ENCODE data around the gene HOXB6. TPM values are rescaled to one million over a fixed set of nuclear protein-coding genes. Genes with fewer than 3 reads are reported as not detected.

The HOXB6 gene
- total and polyA plus RNA-seq, 5 donors from 2014 or later, result not detected

DNA sequence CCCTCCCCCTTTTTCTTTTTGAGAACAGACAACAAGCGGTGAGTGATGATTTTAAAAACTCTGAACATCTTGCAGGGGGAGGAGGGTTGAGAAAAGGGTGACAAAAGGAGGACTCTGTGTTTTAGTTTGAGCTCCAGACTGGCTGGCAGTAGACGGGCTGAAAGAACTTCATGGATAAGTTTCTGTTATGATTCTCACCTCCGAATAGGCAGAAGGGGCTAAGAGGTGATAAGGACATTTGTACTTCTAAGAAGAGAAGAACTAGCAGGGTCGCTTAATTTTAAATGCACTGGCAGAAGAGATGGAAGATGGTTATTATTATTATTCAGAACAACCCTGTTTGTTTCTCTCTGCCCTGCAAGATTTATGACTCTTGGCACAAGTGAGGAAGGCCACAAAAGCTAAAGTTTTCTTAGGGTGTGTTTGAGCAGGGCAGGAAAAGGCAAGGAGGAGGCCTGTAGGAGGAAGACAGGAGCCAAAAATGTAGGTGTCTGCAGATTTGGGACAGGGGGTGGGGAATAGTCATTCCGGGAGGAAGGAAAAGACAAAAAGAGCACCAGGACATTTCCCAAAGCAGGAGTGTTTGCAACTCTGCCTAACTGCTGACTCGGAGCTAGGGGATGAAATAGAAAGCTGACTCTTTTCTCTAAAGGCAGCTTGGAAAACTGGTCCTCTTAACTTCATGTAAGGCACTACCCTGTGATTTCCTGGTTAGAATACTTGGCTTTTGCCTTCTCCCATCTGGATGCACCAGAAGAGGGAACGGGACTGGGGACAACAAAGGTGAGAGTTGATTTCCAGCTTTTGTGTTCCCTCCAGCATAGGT lies 48.0 kb downstream of the HOXB6 start:
- H3K27me3 ChIP-seq (ENCODE audit: control insufficient read depth, insufficient read depth, low read length), result no peaks in the 10 kb centered on the region
- H3K4me1 ChIP-seq (ENCODE audit: control insufficient read depth, insufficient read depth, low read length, poor library complexity, severe bottlenecking), result peaks cover 2% of the 10 kb centered on the region
- peaks cover 24% of the 10 kb centered on the region for H3K27me3 Mint-ChIP-seq
- peaks cover 0 to 10% (median 7%) of the 10 kb centered on the region in 4 donors for H3K4me1 Mint-ChIP-seq
- H3K4me3 Mint-ChIP-seq, result no peak overlapping the region
- H3K27ac Mint-ChIP-seq, result no peak overlapping the region
- no peaks in the 10 kb centered on the region for H3K9me3 Mint-ChIP-seq
- no peaks in the 10 kb centered on the region for H3K9me3 ChIP-seq (ENCODE audit: control insufficient read depth in 2 of 2, low read length in 2 of 2)
- no peaks in the 10 kb centered on the region for H3K36me3 ChIP-seq (ENCODE audit: control insufficient read depth, insufficient read depth, low read length)
- H3K36me3 Mint-ChIP-seq, result peaks cover 4% of the 10 kb centered on the region
- no peak overlapping the region for H3K4me3 ChIP-seq (ENCODE audit: low read depth, low read length)
- no peak overlapping the region for H3K27ac ChIP-seq (ENCODE audit: insufficient read depth, low read length, poor library complexity, severe bottlenecking)
- DNase-seq (no peak), ATAC-seq (ENCODE audit: low read depth in 2 of 2) (no peak)

DNA sequence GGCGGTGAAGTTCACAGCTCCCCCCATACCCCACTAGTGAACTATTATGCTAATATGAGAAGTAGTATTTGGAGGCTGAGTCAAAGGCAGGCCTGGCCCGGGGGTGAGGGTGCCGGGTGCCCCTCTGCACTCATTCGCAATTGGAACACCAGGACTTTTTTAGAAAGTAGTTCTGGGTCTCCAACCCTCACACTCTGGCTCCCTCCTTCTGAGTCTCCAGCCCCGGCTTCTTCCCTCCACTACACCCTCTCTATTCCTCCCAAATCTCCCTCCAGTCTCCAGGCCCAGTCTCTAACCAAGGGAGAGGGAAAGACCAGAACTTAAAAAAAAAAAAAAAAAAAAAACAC lies 48.6 kb downstream of the HOXB6 start:
- H3K4me3 Mint-ChIP-seq, result no peak overlapping the region
- H3K27ac Mint-ChIP-seq, result no peak overlapping the region
- no peak for ATAC-seq (ENCODE audit: low read depth in 2 of 2)

DNA sequence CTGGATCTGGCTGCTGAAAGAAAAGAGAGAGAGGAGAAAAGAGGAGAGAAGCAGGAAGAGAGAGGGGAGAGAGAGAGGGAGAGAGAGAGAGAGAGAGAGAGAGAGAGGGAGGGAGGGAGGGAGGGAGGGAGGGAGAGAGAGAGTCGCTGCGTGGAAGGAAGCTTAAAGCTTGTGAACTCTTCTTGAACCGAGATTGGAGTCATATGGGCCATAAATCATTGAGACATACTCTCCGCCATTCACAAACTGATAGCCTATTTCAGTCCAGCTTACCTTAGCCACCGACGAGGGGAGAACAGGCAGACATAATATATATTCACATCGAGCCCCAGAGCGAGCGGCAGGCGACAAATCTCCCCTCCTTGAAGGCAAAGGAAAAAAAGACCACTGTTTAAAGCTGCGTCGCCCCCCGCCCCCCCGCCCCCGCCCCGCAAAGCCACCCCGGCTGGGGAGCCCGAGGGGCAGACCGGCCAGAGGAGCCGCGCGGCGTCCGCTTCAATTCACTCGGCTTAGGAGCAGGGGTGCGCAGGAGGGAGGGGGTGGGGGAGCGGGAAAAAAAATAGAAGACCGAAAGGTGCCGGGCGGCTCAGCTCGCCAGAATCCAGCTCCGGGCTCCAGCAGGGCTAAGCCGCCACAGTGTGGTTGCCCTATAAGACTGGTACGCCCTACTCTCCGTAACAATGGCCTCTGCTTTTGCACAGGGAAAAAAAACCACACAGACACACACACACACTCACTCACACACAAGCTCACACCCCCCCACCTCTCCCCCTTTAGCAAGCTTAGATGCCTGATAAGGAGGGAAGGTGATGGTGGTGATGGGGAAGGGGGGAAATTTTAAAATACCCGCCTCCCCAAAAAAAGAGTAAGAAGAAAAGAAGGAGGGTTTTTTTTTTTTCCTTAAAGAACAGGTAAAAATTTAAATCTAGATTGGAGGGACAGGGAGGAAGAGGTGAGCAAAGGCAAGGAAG lies 49.2 kb downstream of the HOXB6 start:
- Mint-ChIP-seq H3K4me3 (peak overlapping the region; percentile 51 to 90 (median 71)), H3K4me1 (peaks cover 0 to 10% (median 5%) of the 10 kb centered on the region in 4 donors), H3K9me3 (no peaks in the 10 kb centered on the region), H3K36me3 (peaks cover 4% of the 10 kb centered on the region), H3K27ac (peak overlapping the region; percentile 49 to 85 (median 79)), H3K27me3 (peaks cover 24% of the 10 kb centered on the region)
- DNase-seq (peak in 1 of 3 donors; percentile 45), ATAC-seq (ENCODE audit: low read depth in 2 of 2) (peak; percentile 37 to 44)
- Histone ChIP-seq H3K27ac (ENCODE audit: insufficient read depth, low read length, poor library complexity, severe bottlenecking) (no peak overlapping the region), H3K4me1 (ENCODE audit: control insufficient read depth, insufficient read depth, low read length, poor library complexity, severe bottlenecking) (peaks cover 2% of the 10 kb centered on the region), H3K27me3 (ENCODE audit: control insufficient read depth, insufficient read depth, low read length) (no peaks in the 10 kb centered on the region), H3K36me3 (ENCODE audit: control insufficient read depth, insufficient read depth, low read length) (no peaks in the 10 kb centered on the region), H3K9me3 (ENCODE audit: control insufficient read depth in 2 of 2, low read length in 2 of 2) (no peaks in the 10 kb centered on the region), H3K4me3 (ENCODE audit: low read depth, low read length) (no peak overlapping the region)

More for the DNA sequence above, 48.6 kb downstream of the HOXB6 start:
- H3K4me1 Mint-ChIP-seq, result peaks cover 0 to 10% (median 5%) of the 10 kb centered on the region in 4 donors
- no peak for DNase-seq
- no peaks in the 10 kb centered on the region for H3K36me3 ChIP-seq (ENCODE audit: control insufficient read depth, insufficient read depth, low read length)
- H3K9me3 Mint-ChIP-seq, result no peaks in the 10 kb centered on the region
- H3K36me3 Mint-ChIP-seq, result peaks cover 4% of the 10 kb centered on the region
- H3K27me3 ChIP-seq (ENCODE audit: control insufficient read depth, insufficient read depth, low read length), result no peaks in the 10 kb centered on the region
- peaks cover 2% of the 10 kb centered on the region for H3K4me1 ChIP-seq (ENCODE audit: control insufficient read depth, insufficient read depth, low read length, poor library complexity, severe bottlenecking)
- no peak overlapping the region for H3K27ac ChIP-seq (ENCODE audit: insufficient read depth, low read length, poor library complexity, severe bottlenecking)
- no peak overlapping the region for H3K4me3 ChIP-seq (ENCODE audit: low read depth, low read length)
- H3K27me3 Mint-ChIP-seq, result peaks cover 24% of the 10 kb centered on the region
- H3K9me3 ChIP-seq (ENCODE audit: control insufficient read depth in 2 of 2, low read length in 2 of 2), result no peaks in the 10 kb centered on the region

DNA sequence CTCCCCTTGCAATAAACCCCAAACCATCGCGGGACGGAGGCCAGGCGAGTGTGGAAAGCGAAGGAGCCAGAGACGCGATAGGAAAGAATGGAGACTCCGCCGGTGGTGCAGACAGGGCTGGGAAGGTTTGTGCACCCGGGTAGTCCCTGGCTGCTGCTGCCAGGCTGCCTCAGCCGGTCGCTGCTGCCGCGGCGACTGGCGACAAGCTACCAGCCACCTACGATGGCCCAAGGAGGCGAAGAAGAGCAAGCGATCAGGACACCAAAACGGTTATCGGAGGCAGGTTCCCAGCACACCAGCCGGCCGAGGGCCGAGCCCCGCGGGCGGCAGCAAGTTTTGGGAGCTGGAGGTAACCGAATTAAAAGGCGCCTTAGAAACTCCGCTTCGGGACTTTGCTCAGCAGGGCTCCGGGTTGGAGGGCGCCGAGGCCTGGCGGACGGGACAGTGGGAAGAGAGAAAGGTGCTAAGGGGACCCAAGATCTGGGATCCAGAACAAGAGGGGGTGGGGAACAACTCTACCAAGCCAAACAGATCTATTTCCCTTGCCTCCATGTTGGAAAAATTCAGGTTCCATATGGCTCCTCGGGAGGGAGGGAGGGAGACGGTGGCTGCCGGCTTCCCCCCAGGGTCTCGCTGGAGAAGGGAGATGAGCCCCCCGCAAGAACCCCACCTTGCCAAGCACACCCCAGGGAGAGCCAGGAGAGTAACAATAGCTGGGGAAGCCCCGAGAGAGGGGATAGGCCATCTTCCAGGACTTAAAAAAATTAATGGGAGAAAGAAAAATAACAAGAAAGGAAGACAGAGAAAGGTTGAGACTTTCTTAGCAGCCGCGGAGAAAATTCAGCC lies 50.2 kb downstream of the HOXB6 start:
- Mint-ChIP-seq H3K9me3 (no peaks in the 10 kb centered on the region), H3K4me1 (peaks cover 0 to 10% (median 5%) of the 10 kb centered on the region in 4 donors), H3K27ac (peak overlapping the region in 2 of 3 donors; percentile 49 to 79), H3K27me3 (peaks cover 24% of the 10 kb centered on the region), H3K4me3 (peak overlapping the region; percentile 54 to 88 (median 64)), H3K36me3 (peaks cover 4% of the 10 kb centered on the region)
- DNase-seq (no peak), ATAC-seq (ENCODE audit: low read depth in 2 of 2) (no peak)
- Histone ChIP-seq H3K27me3 (ENCODE audit: control insufficient read depth, insufficient read depth, low read length) (no peaks in the 10 kb centered on the region), H3K4me3 (ENCODE audit: low read depth, low read length) (no peak overlapping the region), H3K4me1 (ENCODE audit: control insufficient read depth, insufficient read depth, low read length, poor library complexity, severe bottlenecking) (peaks cover 2% of the 10 kb centered on the region), H3K27ac (ENCODE audit: insufficient read depth, low read length, poor library complexity, severe bottlenecking) (no peak overlapping the region), H3K9me3 (ENCODE audit: control insufficient read depth in 2 of 2, low read length in 2 of 2) (no peaks in the 10 kb centered on the region), H3K36me3 (ENCODE audit: control insufficient read depth, insufficient read depth, low read length) (no peaks in the 10 kb centered on the region)

DNA sequence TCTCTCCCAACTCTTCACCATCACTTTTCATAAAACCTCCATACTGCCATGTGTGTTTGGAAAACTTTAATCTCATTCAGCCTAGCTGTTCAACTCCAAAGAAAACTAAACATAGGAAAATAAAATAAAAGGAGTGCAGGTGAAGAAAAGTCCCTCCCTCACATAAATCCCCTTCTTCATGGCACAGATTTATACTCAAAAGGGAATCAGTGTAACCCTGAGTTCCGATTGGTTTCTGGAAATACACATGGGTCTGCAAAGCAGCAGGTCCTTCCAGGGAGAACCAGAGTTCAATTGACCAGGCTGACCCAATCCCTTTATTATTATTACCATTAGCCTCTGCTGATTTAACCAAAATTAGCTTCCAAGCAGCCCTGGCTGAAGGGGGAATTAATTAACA lies 51.0 kb downstream of the HOXB6 start:
- DNase-seq (no peak), ATAC-seq (ENCODE audit: low read depth in 2 of 2) (no peak)
- H3K4me1 Mint-ChIP-seq, result peaks cover 0 to 10% (median 5%) of the 10 kb centered on the region in 4 donors
- H3K27ac Mint-ChIP-seq, result no peak overlapping the region
- Histone ChIP-seq H3K9me3 (ENCODE audit: control insufficient read depth in 2 of 2, low read length in 2 of 2) (no peaks in the 10 kb centered on the region), H3K4me1 (ENCODE audit: control insufficient read depth, insufficient read depth, low read length, poor library complexity, severe bottlenecking) (peaks cover 5% of the 10 kb centered on the region), H3K4me3 (ENCODE audit: low read depth, low read length) (no peak overlapping the region), H3K27ac (ENCODE audit: insufficient read depth, low read length, poor library complexity, severe bottlenecking) (no peak overlapping the region), H3K36me3 (ENCODE audit: control insufficient read depth, insufficient read depth, low read length) (no peaks in the 10 kb centered on the region), H3K27me3 (ENCODE audit: control insufficient read depth, insufficient read depth, low read length) (no peaks in the 10 kb centered on the region)
- H3K9me3 Mint-ChIP-seq, result no peaks in the 10 kb centered on the region
- H3K36me3 Mint-ChIP-seq, result peaks cover 4% of the 10 kb centered on the region
- H3K4me3 Mint-ChIP-seq, result no peak overlapping the region
- peaks cover 24% of the 10 kb centered on the region for H3K27me3 Mint-ChIP-seq

DNA sequence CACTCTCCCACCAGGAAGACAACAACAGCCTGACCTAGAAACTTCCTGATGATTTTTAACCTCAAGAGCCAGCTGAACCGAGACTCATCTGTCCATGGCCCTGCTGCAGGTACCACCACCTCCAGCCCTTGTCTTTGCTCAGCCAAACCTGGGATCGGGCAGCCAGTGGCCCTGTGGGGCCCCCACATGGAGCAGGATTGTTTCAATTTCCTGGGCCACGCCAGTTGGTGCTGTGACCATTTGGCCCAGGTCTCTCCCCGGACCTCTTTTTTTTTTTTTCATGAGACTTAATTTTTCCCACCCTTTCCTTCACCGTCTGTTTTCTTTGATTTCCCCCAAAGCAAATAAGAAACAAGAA lies 51.6 kb downstream of the HOXB6 start:
- Mint-ChIP-seq H3K9me3 (no peaks in the 10 kb centered on the region), H3K4me3 (no peak overlapping the region), H3K4me1 (peaks cover 3 to 14% (median 7%) of the 10 kb centered on the region in 4 donors), H3K27ac (peak overlapping the region in 1 of 3 donors; percentile 63), H3K27me3 (peaks cover 23% of the 10 kb centered on the region), H3K36me3 (no peaks in the 10 kb centered on the region)
- H3K4me1 ChIP-seq (ENCODE audit: control insufficient read depth, insufficient read depth, low read length, poor library complexity, severe bottlenecking), result peaks cover 9% of the 10 kb centered on the region
- H3K4me3 ChIP-seq (ENCODE audit: low read depth, low read length), result no peak overlapping the region
- no peaks in the 10 kb centered on the region for H3K9me3 ChIP-seq (ENCODE audit: control insufficient read depth in 2 of 2, low read length in 2 of 2)
- no peak overlapping the region for H3K27ac ChIP-seq (ENCODE audit: insufficient read depth, low read length, poor library complexity, severe bottlenecking)
- no peak for ATAC-seq (ENCODE audit: low read depth in 2 of 2)
- no peak for DNase-seq
- H3K27me3 ChIP-seq (ENCODE audit: control insufficient read depth, insufficient read depth, low read length), result no peaks in the 10 kb centered on the region
- no peaks in the 10 kb centered on the region for H3K36me3 ChIP-seq (ENCODE audit: control insufficient read depth, insufficient read depth, low read length)

DNA sequence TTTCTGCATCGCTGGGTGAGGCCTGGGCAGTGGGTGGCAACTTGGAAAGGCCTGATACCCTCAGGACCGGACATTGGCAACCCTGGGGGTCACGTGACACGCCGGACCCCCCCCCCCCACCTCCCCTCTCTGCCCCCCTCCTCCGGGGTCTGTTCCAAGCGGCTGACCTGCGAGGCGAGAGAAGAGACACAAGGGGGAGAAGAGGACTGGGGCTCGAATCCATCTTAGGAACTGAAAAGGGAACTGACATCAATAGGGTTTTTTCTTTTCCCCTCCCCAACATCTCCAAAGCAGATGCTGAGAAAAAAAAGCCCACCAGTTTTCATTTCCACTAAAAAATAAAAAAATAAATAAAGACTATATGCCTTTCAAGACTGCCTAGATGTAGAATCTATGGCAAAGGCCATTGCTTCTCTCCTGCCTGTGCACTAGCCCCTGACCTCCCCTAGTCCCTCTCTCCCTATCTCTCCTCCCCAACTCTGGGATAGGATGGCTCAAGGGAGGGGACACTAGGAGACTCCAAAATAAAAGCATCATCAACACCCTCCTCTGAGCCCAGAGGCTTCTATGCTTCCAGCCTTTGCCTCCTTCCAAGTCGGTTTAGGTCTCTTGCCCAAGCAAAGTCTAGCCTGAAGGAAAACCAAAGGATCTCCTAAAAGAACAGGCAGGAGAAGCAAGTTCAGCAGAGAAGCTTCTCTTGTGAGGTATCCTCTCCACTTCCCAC lies 52.2 kb downstream of the HOXB6 start:
- H3K9me3 Mint-ChIP-seq, result no peaks in the 10 kb centered on the region
- no peaks in the 10 kb centered on the region for H3K9me3 ChIP-seq (ENCODE audit: control insufficient read depth in 2 of 2, low read length in 2 of 2)
- H3K27ac ChIP-seq (ENCODE audit: insufficient read depth, low read length, poor library complexity, severe bottlenecking), result no peak overlapping the region
- H3K4me3 Mint-ChIP-seq, result no peak overlapping the region
- H3K27ac Mint-ChIP-seq, result no peak overlapping the region
- ATAC-seq (ENCODE audit: low read depth in 2 of 2) (no peak), DNase-seq (no peak)
- H3K4me1 ChIP-seq (ENCODE audit: control insufficient read depth, insufficient read depth, low read length, poor library complexity, severe bottlenecking), result peaks cover 13% of the 10 kb centered on the region
- peaks cover 6 to 18% (median 12%) of the 10 kb centered on the region in 4 donors for H3K4me1 Mint-ChIP-seq
- H3K4me3 ChIP-seq (ENCODE audit: low read depth, low read length), result no peak overlapping the region
- H3K27me3 ChIP-seq (ENCODE audit: control insufficient read depth, insufficient read depth, low read length), result no peaks in the 10 kb centered on the region
- no peaks in the 10 kb centered on the region for H3K36me3 ChIP-seq (ENCODE audit: control insufficient read depth, insufficient read depth, low read length)
- H3K27me3 Mint-ChIP-seq, result peaks cover 19% of the 10 kb centered on the region
- H3K36me3 Mint-ChIP-seq, result no peaks in the 10 kb centered on the region

Measured in CD4-positive, CD25-positive, alpha-beta regulatory T cell (primary cell).